MM.1S (cell line): ENCODE results near the gene RBM47.

Experiments used
- DNase-seq: peaks from one replicate; pipeline ENCODE4 v3.0.0-alpha.2; 2015
- H2AFZ ChIP-seq: fragments of 300-600 bp; sonication (generic); 2 replicates; pipeline ENCODE4 v1.6.0; 2016; ENCODE audit warnings: antibody characterized with exemption, low read length
- H3F3A ChIP-seq: fragments of 300-600 bp; sonication (generic); 2 replicates; pipeline ENCODE4 v1.6.1; 2016; ENCODE audit warnings: mild to moderate bottlenecking, antibody characterized with exemption, low read length, moderate library complexity, mixed read lengths; ENCODE audit not compliant: insufficient read depth
- H3K27ac ChIP-seq: fragments of 300-600 bp; sonication (generic); 2 replicates; pipeline ENCODE4 v1.5.1; 2016; ENCODE audit warnings: mild to moderate bottlenecking, low read length
- H3K27me3 ChIP-seq: fragments of 300-600 bp; sonication (generic); replicated peaks from 2 replicates; pipeline ENCODE4 v1.6.0; 2016; ENCODE audit warnings: low read length; ENCODE audit not compliant: insufficient read depth
- H3K36me3 ChIP-seq: fragments of 300-600 bp; sonication (generic); replicated peaks from 2 replicates; pipeline ENCODE4 v1.6.1; 2016; ENCODE audit warnings: mild to moderate bottlenecking, low read length, mixed read lengths; ENCODE audit not compliant: insufficient read depth
- H3K4me1 ChIP-seq: fragments of 300-600 bp; sonication (generic); 2 replicates; pipeline ENCODE4 v1.6.1; 2016; ENCODE audit warnings: low read length, mixed read lengths
- H3K4me2 ChIP-seq: fragments of 300-600 bp; sonication (generic); 2 replicates; pipeline ENCODE4 v1.6.0; 2016; ENCODE audit warnings: low read depth, low read length
- H3K4me3 ChIP-seq: fragments of 300-600 bp; sonication (generic); 2 replicates; pipeline ENCODE4 v1.5.1; 2016; ENCODE audit warnings: low read length, mixed read lengths
- H3K79me2 ChIP-seq: fragments of 300-600 bp; sonication (generic); 2 replicates; pipeline ENCODE4 v1.6.1; 2016; ENCODE audit warnings: mixed run types, low read length, mixed read lengths
- H3K9ac ChIP-seq: fragments of 300-600 bp; sonication (generic); 2 replicates; pipeline ENCODE4 v1.6.1; 2016; ENCODE audit warnings: low read length, mixed read lengths
- H3K9me2 ChIP-seq: fragments of 300-600 bp; sonication (generic); replicated peaks from 2 replicates; pipeline ENCODE4 v1.6.1; 2016; ENCODE audit warnings: mild to moderate bottlenecking, low read length, mixed read lengths; ENCODE audit not compliant: insufficient read depth
- H3K9me3 ChIP-seq: fragments of 300-600 bp; sonication (generic); replicated peaks from 2 replicates; pipeline ENCODE4 v1.6.1; 2016; ENCODE audit warnings: mild to moderate bottlenecking, low read length, mixed read lengths; ENCODE audit not compliant: insufficient read depth
- H4K20me1 ChIP-seq: fragments of 300-600 bp; sonication (generic); 2 replicates; pipeline ENCODE4 v1.6.1; 2016; ENCODE audit warnings: mild to moderate bottlenecking, low read length, moderate library complexity, mixed read lengths; ENCODE audit not compliant: insufficient read depth
- EZH2 ChIP-seq: fragments of 300-600 bp; sonication (generic); optimal IDR thresholded peaks from 2 replicates; pipeline ENCODE3; 2017; ENCODE audit warnings: low read depth, mild to moderate bottlenecking, antibody characterized with exemption, low read length, mixed read lengths
- EZH2phosphoT487 ChIP-seq: fragments of 300-600 bp; sonication (generic); IDR thresholded peaks from 2 replicates; pipeline ENCODE4 v1.6.1; 2018; ENCODE audit warnings: antibody characterized with exemption, low read length
- TF ChIP-seq, protein P1 (sequence below): fragments of 300-600 bp; sonication (generic); IDR thresholded peaks from 2 replicates; pipeline ENCODE4 v1.5.1; 2016; ENCODE audit warnings: antibody characterized with exemption, low read length, mixed read lengths

RBM47 gene

GRCh38 chr4:40595981-40596380 lies 33.7 kb downstream of the RBM47 start:
- Histone ChIP-seq H3F3A (no peaks in the 10 kb centered on the region), H3K4me2 (no peak overlapping the region), H3K27ac (no peak overlapping the region), H2AFZ (no peak overlapping the region), H3K79me2 (peaks cover 47% of the 10 kb centered on the region), H3K9me2 (no peaks in the 10 kb centered on the region), H3K4me1 (no peaks in the 10 kb centered on the region), H3K4me3 (no peak overlapping the region), H3K9me3 (no peaks in the 10 kb centered on the region), H4K20me1 (no peaks in the 10 kb centered on the region), H3K27me3 (no peaks in the 10 kb centered on the region), H3K36me3 (no peaks in the 10 kb centered on the region), H3K9ac (no peak overlapping the region)
- no peak for TF ChIP-seq EZH2
- TF ChIP-seq, protein P1, sequence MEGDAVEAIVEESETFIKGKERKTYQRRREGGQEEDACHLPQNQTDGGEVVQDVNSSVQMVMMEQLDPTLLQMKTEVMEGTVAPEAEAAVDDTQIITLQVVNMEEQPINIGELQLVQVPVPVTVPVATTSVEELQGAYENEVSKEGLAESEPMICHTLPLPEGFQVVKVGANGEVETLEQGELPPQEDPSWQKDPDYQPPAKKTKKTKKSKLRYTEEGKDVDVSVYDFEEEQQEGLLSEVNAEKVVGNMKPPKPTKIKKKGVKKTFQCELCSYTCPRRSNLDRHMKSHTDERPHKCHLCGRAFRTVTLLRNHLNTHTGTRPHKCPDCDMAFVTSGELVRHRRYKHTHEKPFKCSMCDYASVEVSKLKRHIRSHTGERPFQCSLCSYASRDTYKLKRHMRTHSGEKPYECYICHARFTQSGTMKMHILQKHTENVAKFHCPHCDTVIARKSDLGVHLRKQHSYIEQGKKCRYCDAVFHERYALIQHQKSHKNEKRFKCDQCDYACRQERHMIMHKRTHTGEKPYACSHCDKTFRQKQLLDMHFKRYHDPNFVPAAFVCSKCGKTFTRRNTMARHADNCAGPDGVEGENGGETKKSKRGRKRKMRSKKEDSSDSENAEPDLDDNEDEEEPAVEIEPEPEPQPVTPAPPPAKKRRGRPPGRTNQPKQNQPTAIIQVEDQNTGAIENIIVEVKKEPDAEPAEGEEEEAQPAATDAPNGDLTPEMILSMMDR: no peak
- no peak for TF ChIP-seq EZH2phosphoT487
- no peak for DNase-seq

GRCh38 chr4:40594261-40595178 lies 35.1 kb downstream of the RBM47 start:
- Histone ChIP-seq H3K4me3 (no peak overlapping the region), H3K4me2 (no peak overlapping the region), H3K9me2 (no peaks in the 10 kb centered on the region), H3F3A (no peaks in the 10 kb centered on the region), H3K36me3 (no peaks in the 10 kb centered on the region), H4K20me1 (no peaks in the 10 kb centered on the region), H3K27ac (no peak overlapping the region), H3K9me3 (no peaks in the 10 kb centered on the region), H3K9ac (no peak overlapping the region), H2AFZ (no peak overlapping the region), H3K27me3 (no peaks in the 10 kb centered on the region), H3K4me1 (no peaks in the 10 kb centered on the region), H3K79me2 (peaks cover 47% of the 10 kb centered on the region)
- no peak for TF ChIP-seq EZH2
- TF ChIP-seq, protein P1: no peak
- no peak for TF ChIP-seq EZH2phosphoT487
- no peak for DNase-seq

GRCh38 chr4:40592034-40592433 lies 37.6 kb downstream of the RBM47 start:
- Histone ChIP-seq H3K27ac (no peak overlapping the region), H3K79me2 (peaks cover 46% of the 10 kb centered on the region), H3K9ac (no peak overlapping the region), H3K9me2 (no peaks in the 10 kb centered on the region), H3K36me3 (no peaks in the 10 kb centered on the region), H3K4me3 (no peak overlapping the region), H2AFZ (no peak overlapping the region), H4K20me1 (no peaks in the 10 kb centered on the region), H3F3A (no peaks in the 10 kb centered on the region), H3K4me1 (no peaks in the 10 kb centered on the region), H3K4me2 (no peak overlapping the region), H3K9me3 (no peaks in the 10 kb centered on the region), H3K27me3 (no peaks in the 10 kb centered on the region)
- TF ChIP-seq EZH2phosphoT487: no peak
- TF ChIP-seq, protein P1: no peak
- TF ChIP-seq EZH2: no peak
- DNase-seq: no peak
